GM12878 (cell line): Measurements from ENCODE around the gene RPL27.

ENCODE experiments used
- BCL11A ChIP-seq: IDR thresholded peaks from 2 replicates; pipeline ENCODE4 v1.6.1; 2011; ENCODE audit warnings: low read depth, low read length
- POLR2A ChIP-seq: IDR thresholded peaks from 2 replicates; pipeline ENCODE4 v1.6.1; 2011; ENCODE audit warnings: low read depth, mild to moderate bottlenecking, low read length
- SUZ12 ChIP-seq: fragments of 200-600 bp; sonication (generic); IDR thresholded peaks from one replicate; pipeline ENCODE4 v1.6.1; 2018; ENCODE audit warnings: antibody characterized with exemption, mild to moderate bottlenecking; ENCODE audit not compliant: unreplicated experiment
- YY1 ChIP-seq: IDR thresholded peaks from 2 replicates; pipeline ENCODE4 v1.6.1; 2011; ENCODE audit warnings: low read depth, mild to moderate bottlenecking, low read length
- ZNF622 ChIP-seq: fragments of 450-650 bp; IDR thresholded peaks from 2 replicates; pipeline ENCODE4 v1.6.1; 2017; ENCODE audit warnings: mild to moderate bottlenecking, inconsistent platforms
- TF ChIP-seq, protein P1 (sequence below), 3 experiments: IDR thresholded peaks in 2 of 3; conservative IDR thresholded peaks in 1 of 3; 2 replicates each; pipeline ENCODE4 v1.5.1; 2011; ENCODE audit warnings: low read depth in 3 of 3, low read length in 3 of 3, mild to moderate bottlenecking in 3 of 3, control low read depth in 2 of 3, moderate library complexity in 2 of 3, inconsistent platforms in 1 of 3, mixed read lengths in 1 of 3; ENCODE audit not compliant: control insufficient read depth in 2 of 3, insufficient read depth in 1 of 3; ENCODE audit errors: extremely low read depth in 1 of 3
- TF ChIP-seq, protein P2 (sequence below): fragments of 450-650 bp; IDR thresholded peaks from 2 replicates; pipeline ENCODE4 v1.6.1; 2016; ENCODE audit warnings: mild to moderate bottlenecking, moderate library complexity, borderline replicate concordance

DNA sequence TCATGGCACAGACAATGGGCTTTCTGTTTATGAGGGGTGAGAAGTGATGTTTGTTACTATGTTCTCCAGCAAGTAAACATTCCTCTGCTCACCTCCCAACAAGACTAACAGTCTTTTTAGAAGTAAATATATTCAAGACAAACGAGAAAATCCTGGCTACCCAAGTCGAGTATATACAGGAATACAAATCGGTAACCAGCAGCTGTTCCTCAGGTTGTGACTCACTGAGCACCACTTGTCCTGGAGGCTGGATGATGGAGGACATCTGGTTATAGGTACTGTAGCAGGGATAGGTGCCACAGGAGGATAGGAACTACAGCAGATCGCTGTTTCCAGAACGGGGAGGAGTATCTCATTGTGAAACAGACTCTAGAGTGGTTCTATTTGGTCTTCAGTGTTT is 5.3 kb upstream of the RPL27 start:
- TF ChIP-seq, protein P1, sequence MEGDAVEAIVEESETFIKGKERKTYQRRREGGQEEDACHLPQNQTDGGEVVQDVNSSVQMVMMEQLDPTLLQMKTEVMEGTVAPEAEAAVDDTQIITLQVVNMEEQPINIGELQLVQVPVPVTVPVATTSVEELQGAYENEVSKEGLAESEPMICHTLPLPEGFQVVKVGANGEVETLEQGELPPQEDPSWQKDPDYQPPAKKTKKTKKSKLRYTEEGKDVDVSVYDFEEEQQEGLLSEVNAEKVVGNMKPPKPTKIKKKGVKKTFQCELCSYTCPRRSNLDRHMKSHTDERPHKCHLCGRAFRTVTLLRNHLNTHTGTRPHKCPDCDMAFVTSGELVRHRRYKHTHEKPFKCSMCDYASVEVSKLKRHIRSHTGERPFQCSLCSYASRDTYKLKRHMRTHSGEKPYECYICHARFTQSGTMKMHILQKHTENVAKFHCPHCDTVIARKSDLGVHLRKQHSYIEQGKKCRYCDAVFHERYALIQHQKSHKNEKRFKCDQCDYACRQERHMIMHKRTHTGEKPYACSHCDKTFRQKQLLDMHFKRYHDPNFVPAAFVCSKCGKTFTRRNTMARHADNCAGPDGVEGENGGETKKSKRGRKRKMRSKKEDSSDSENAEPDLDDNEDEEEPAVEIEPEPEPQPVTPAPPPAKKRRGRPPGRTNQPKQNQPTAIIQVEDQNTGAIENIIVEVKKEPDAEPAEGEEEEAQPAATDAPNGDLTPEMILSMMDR (IDR thresholded peaks at IDR 0.05 in 2 of 3, conservative IDR thresholded peaks at IDR 0.05 in 1 of 3; ENCODE audit: control insufficient read depth in 2 of 3, extremely low read depth in 1 of 3, insufficient read depth in 1 of 3, low read depth in 3 of 3, low read length in 3 of 3): no peak
- TF ChIP-seq ZNF622 (no peak), BCL11A (no peak), SUZ12 (no peak), YY1 (no peak), POLR2A (no peak)
- TF ChIP-seq, protein P2, sequence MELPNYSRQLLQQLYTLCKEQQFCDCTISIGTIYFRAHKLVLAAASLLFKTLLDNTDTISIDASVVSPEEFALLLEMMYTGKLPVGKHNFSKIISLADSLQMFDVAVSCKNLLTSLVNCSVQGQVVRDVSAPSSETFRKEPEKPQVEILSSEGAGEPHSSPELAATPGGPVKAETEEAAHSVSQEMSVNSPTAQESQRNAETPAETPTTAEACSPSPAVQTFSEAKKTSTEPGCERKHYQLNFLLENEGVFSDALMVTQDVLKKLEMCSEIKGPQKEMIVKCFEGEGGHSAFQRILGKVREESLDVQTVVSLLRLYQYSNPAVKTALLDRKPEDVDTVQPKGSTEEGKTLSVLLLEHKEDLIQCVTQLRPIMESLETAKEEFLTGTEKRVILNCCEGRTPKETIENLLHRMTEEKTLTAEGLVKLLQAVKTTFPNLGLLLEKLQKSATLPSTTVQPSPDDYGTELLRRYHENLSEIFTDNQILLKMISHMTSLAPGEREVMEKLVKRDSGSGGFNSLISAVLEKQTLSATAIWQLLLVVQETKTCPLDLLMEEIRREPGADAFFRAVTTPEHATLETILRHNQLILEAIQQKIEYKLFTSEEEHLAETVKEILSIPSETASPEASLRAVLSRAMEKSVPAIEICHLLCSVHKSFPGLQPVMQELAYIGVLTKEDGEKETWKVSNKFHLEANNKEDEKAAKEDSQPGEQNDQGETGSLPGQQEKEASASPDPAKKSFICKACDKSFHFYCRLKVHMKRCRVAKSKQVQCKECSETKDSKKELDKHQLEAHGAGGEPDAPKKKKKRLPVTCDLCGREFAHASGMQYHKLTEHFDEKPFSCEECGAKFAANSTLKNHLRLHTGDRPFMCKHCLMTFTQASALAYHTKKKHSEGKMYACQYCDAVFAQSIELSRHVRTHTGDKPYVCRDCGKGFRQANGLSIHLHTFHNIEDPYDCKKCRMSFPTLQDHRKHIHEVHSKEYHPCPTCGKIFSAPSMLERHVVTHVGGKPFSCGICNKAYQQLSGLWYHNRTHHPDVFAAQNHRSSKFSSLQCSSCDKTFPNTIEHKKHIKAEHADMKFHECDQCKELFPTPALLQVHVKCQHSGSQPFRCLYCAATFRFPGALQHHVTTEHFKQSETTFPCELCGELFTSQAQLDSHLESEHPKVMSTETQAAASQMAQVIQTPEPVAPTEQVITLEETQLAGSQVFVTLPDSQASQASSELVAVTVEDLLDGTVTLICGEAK: no peak
